ENCODE results near the gene ZFAND2B. TPM values are rescaled to one million over a fixed set of nuclear protein-coding genes. Genes with fewer than 3 reads are reported as not detected.

ZFAND2B gene
- total and polyA plus RNA-seq, 7 donors = 19.0 to 46.2 (median 25.1) TPM

DNA sequence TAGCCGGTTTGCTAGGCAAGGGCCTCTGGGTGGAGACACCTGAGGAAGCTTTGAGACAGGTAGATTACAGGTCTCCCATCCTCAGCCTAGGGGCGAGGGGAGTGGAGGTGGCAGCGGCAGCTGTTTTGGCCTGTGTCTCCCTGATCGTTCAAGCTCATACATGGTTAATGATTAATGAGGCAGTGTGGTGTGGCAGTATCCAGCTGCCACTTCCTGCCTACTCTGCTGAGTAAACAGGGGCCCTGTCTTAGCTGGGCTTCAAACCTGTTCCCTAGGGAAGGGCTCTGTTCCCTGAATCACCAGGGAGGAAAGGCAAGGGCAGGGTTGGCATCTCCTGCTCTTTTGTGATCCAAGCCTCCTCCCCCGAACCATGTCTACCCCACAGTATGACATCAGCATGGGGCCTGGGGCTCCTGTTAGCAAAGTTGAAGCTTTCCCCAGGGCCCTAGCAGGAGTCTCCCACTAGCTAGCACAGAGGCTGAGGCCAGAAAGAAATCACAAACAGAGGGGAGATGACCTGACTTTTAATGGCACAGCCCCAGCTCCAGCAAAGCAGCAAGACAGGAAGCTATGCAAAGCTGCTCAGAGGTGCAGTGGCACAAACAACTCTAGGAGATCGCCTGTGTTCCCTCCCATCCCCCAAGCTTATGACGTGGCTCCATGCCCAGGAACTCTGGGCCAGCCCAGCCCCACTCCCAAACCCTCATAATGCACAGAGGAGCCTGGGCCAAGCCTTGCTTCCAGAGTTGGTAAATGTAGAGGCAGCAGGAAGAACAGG lies 42.8 kb downstream of the ZFAND2B start:
- ATAC-seq (no peak), DNase-seq (peak; percentile 53 to 77)
- peak overlapping the region; percentile 75 for H3K4me3 ChIP-seq
- WGBS, 3 donors = 15 to 23% (median 21%) methylated on average over 7 of the region's 7 CpGs
- TF ChIP-seq, protein P1, sequence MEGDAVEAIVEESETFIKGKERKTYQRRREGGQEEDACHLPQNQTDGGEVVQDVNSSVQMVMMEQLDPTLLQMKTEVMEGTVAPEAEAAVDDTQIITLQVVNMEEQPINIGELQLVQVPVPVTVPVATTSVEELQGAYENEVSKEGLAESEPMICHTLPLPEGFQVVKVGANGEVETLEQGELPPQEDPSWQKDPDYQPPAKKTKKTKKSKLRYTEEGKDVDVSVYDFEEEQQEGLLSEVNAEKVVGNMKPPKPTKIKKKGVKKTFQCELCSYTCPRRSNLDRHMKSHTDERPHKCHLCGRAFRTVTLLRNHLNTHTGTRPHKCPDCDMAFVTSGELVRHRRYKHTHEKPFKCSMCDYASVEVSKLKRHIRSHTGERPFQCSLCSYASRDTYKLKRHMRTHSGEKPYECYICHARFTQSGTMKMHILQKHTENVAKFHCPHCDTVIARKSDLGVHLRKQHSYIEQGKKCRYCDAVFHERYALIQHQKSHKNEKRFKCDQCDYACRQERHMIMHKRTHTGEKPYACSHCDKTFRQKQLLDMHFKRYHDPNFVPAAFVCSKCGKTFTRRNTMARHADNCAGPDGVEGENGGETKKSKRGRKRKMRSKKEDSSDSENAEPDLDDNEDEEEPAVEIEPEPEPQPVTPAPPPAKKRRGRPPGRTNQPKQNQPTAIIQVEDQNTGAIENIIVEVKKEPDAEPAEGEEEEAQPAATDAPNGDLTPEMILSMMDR (IDR thresholded peaks at IDR 0.05) = no peak
- H3K27ac ChIP-seq = peak overlapping the region; percentile 94
- intact Hi-C loops (cut with DNase I) = loop anchor here in 1 of 2 donors (10.0 kb wide), 1 partner anchor 45 kb away; no protein-coding TSS in a partner anchor
- H3K27me3 ChIP-seq (ENCODE audit: insufficient read depth in 3 of 3, low read length in 2 of 3) = no peaks in the 10 kb centered on the region
- peaks cover 0 to 55% of the 10 kb centered on the region in 2 donors for H3K36me3 ChIP-seq (ENCODE audit: insufficient read depth in 1 of 2, low read depth in 1 of 2)
- peaks cover 59% of the 10 kb centered on the region for H3K4me1 ChIP-seq
- no peaks in the 10 kb centered on the region for H3K9me3 ChIP-seq

DNA sequence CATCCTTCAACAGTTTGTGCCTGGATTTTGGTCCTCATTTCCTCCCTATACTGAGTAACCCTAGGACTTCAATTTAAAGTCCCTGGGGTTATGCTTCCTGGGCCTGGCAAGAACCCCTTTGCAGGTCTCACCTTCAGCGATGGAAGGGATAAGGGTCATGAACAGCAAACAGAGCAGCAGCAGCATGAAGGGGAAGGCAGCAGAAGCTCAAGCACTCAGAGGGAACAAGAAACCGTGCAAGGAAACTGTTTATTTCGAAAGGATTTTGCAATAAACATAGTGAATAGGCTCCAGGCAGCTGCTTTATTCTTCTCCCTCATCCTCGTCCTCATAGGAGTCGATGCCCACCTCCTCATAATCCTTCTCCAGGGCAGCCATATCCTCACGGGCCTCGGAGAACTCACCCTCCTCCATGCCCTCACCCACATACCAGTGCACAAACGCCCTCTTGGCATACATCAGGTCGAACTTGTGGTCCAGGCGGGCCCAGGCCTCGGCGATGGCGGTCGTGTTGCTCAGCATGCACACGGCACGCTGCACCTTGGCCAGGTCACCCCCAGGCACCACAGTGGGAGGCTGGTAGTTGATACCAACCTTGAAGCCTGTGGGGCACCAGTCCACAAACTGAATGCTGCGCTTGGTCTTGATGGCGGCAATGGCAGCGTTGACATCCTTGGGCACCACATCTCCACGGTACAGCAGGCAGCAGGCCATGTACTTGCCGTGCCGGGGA lies 43.6 kb downstream of the ZFAND2B start:
- WGBS, 3 donors = 59 to 71% (median 66%) methylated on average over 22 of the region's 22 CpGs
- H3K4me1 ChIP-seq = peaks cover 54% of the 10 kb centered on the region
- intact Hi-C loops (cut with DNase I) = no loop called here
- peak overlapping the region; percentile 75 for H3K4me3 ChIP-seq
- H3K27me3 ChIP-seq (ENCODE audit: insufficient read depth in 3 of 3, low read length in 2 of 3) = no peaks in the 10 kb centered on the region
- TF ChIP-seq, protein P1 (IDR thresholded peaks at IDR 0.05) = no peak
- DNase-seq = no peak
- peak overlapping the region; percentile 94 for H3K27ac ChIP-seq
- no peaks in the 10 kb centered on the region for H3K9me3 ChIP-seq
- peaks cover 0 to 55% of the 10 kb centered on the region in 2 donors for H3K36me3 ChIP-seq (ENCODE audit: insufficient read depth in 1 of 2, low read depth in 1 of 2)
- no peak for ATAC-seq

- Histone ChIP-seq H3K27me3 (ENCODE audit: insufficient read depth in 3 of 3, low read length in 2 of 3) (no peaks in the 10 kb centered on the region), H3K27ac (peak overlapping the region; percentile 94), H3K9me3 (no peaks in the 10 kb centered on the region), H3K4me1 (peaks cover 48% of the 10 kb centered on the region), H3K36me3 (ENCODE audit: insufficient read depth in 1 of 2, low read depth in 1 of 2) (peaks cover 0 to 55% of the 10 kb centered on the region in 2 donors), H3K4me3 (peak overlapping the region; percentile 75)
- intact Hi-C loops (cut with DNase I) = no loop called here
- DNase-seq (no peak), ATAC-seq (no peak)
- TF ChIP-seq, protein P1 (IDR thresholded peaks at IDR 0.05) = no peak
- 38 to 58% (median 42%) methylated on average over 6 of the region's 6 CpGs for WGBS, 3 donors
These were observed 45.1 kb downstream of the ZFAND2B start for GRCh38 chr2:219251656-219252055.

DNA sequence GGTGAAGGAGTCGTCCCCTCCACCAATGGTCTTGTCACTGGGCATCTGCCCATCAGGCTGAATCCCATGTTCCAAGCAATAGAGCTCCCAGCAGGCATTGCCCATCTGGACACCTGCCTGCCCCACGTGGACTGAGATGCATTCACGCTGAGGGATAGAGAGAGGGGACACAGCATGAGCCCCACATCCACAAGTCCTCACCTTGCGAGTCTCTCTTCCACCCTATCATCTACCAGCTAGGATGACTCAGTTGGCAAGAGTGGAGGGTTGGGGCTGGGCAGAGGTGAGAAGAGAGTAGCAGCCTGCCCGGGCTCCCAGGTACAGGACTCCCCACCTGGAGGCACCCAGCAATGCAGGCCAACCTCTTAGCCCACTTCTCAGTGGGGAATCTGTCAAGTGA lies 45.5 kb downstream of the ZFAND2B start:
- no peaks in the 10 kb centered on the region for H3K27me3 ChIP-seq (ENCODE audit: insufficient read depth in 3 of 3, low read length in 2 of 3)
- H3K27ac ChIP-seq = peak overlapping the region; percentile 94
- H3K4me3 ChIP-seq = peak overlapping the region; percentile 75
- DNase-seq = no peak
- WGBS, 3 donors = 25 to 38% (median 25%) methylated on average over 5 of the region's 5 CpGs
- peak in 3 of 4 donors; percentile 2 to 5 (median 4) for ATAC-seq
- TF ChIP-seq, protein P1 (IDR thresholded peaks at IDR 0.05) = no peak
- peaks cover 48% of the 10 kb centered on the region for H3K4me1 ChIP-seq
- H3K9me3 ChIP-seq = no peaks in the 10 kb centered on the region
- H3K36me3 ChIP-seq (ENCODE audit: insufficient read depth in 1 of 2, low read depth in 1 of 2) = peaks cover 0 to 51% of the 10 kb centered on the region in 2 donors
- intact Hi-C loops (cut with DNase I) = no loop called here
